ENCODE data around the gene CELA3A.
"Not testable (repeated sequence)": the region's sequence is repeated elsewhere in the genome, so short reads cannot be mapped to it uniquely, and the experiment has no call there.

CELA3A gene

GRCh38 chr1:21981253-21981652 lies 20.2 kb upstream of the CELA3A start:
- DNase-seq (ENCODE audit: low spot score); in situ Hi-C loops (cut with MboI; ENCODE audit: low pct_unique_long_range_greater_than_20kb, low sequenced_read_pairs, unreplicated experiment): not testable (repeated sequence)

DNA sequence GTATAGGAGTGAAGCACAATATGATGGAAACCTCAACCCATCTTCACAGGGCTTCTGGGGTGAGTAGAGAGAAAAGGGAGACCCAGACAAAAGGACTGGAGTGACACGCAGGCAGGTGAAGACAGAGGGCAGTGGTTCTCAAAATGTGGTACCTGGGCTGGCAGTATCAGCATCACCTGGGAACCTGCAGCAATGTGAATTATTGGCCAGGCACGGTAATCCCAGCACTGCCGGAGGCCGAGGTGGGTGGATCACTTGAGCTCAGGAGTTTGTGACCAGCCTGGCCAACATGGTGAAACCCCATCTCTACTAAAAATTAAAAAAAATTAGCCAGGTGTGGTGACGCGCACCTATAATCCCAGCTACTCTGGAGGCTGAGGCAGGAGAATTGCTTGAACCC lies 19.3 kb upstream of the CELA3A start:
- in situ Hi-C loops (cut with MboI; ENCODE audit: low pct_unique_long_range_greater_than_20kb, low sequenced_read_pairs, unreplicated experiment); DNase-seq (ENCODE audit: low spot score): not testable (repeated sequence)

GRCh38 chr1:21983539-21983938 lies 17.9 kb upstream of the CELA3A start:
- in situ Hi-C loops (cut with MboI; ENCODE audit: low pct_unique_long_range_greater_than_20kb, low sequenced_read_pairs, unreplicated experiment); DNase-seq (ENCODE audit: low spot score): not testable (repeated sequence)

GRCh38 chr1:21985893-21986292 lies 15.6 kb upstream of the CELA3A start:
- DNase-seq (ENCODE audit: low spot score); in situ Hi-C loops (cut with MboI; ENCODE audit: low pct_unique_long_range_greater_than_20kb, low sequenced_read_pairs, unreplicated experiment): not testable (repeated sequence)

GRCh38 chr1:21986386-21986785 lies 15.1 kb upstream of the CELA3A start:
- DNase-seq (ENCODE audit: low spot score); in situ Hi-C loops (cut with MboI; ENCODE audit: low pct_unique_long_range_greater_than_20kb, low sequenced_read_pairs, unreplicated experiment): not testable (repeated sequence)

DNA sequence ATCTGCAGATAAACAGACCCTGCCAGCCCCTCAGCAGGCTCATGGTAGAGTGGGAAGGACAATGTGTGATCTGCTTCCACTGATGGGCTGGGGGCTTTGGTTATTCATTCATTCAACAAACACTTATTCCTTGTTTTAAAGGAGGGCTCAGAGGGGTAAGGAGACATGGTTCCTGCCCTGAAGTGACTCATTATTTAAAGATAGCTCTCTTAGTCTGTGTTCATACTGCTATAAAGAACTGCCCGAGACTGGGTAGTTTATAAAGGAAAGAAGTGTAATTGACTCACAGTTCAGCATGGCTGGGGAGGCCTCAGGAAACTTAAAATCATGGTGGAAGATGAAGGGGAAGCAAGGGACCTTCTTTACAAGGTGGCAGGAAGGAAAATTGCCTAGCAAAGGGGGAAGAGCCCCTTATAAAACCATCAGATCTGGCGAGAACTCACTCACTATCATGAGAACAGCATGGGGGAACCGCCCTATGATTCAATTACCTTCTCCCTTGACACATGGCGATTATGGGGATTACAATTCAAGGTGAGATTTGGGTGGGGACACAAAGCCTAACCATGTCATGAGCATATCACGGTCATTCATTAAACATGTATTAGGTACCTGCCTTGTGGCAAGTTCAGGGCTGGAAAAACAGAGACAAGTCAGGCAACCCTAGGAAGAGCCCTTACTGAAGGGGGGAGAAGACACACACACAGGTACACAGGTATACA lies 11.6 kb upstream of the CELA3A start:
- in situ Hi-C loops (cut with MboI; ENCODE audit: low pct_unique_long_range_greater_than_20kb, low sequenced_read_pairs, unreplicated experiment); DNase-seq (ENCODE audit: low spot score): not testable (repeated sequence)

- DNase-seq (ENCODE audit: low spot score); in situ Hi-C loops (cut with MboI; ENCODE audit: low pct_unique_long_range_greater_than_20kb, low sequenced_read_pairs, unreplicated experiment): not testable (repeated sequence)
Observed at GRCh38 chr1:21992186-21992585, 9.3 kb upstream of the CELA3A start.

DNA sequence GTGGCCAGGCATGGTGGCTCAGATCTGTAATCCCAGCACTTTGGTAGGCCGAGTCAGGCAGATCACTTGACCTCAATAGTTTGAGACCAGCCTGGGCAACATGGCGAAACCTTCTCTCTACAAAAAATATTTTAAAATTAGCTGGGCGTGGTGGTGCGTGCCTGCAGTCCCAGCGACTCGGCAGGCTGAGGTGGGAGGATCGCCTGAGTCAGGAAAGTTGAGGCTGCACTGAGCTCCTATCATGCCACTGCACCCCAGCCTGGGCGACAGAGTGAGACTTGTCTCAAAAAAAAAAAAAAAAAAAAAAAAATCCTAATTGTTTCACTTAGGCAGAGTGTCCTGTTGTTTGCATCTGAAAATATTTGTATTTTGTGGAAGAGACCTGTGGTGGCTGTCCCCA lies 6.7 kb upstream of the CELA3A start:
- DNase-seq (ENCODE audit: low spot score); in situ Hi-C loops (cut with MboI; ENCODE audit: low pct_unique_long_range_greater_than_20kb, low sequenced_read_pairs, unreplicated experiment): not testable (repeated sequence)

GRCh38 chr1:21996663-21996970 lies 4.8 kb upstream of the CELA3A start:
- in situ Hi-C loops (cut with MboI; ENCODE audit: low pct_unique_long_range_greater_than_20kb, low sequenced_read_pairs, unreplicated experiment); DNase-seq (ENCODE audit: low spot score): not testable (repeated sequence)

- DNase-seq (ENCODE audit: low spot score); in situ Hi-C loops (cut with MboI; ENCODE audit: low pct_unique_long_range_greater_than_20kb, low sequenced_read_pairs, unreplicated experiment): not testable (repeated sequence)
Observed at GRCh38 chr1:21997891-21998623, 3.4 kb upstream of the CELA3A start.

DNA sequence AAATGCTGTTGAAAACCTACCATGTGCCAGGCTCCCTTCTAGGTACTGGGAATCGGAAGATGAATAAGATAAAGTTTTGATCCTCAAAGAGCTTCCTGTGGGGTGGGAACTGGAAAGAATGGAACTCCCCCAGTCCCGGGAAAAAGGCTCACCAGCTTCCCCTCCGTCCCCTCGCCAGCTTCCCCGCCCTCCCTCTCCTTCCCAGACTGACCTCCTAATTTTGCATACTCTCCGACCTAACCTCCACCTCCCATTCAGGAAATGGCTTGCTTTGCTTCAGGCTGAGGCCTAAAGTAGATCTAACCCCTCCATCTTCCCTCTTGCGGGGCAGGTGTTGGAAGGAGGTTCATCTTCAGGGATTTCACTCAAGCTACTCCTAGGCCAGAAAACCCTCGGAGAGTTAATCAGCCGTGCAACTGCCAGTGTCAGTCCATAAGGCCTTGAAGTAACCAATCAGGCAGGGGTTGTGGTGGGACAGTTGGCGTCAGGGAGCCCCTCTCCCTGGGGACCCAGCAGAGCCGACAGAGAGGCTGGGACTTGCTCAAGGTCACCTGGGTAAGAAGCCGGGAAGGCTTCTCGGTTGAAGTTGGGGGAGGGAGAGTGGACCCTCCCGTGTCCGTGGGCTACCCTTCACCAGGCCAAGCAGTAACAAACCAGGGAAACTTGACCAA lies 2.7 kb upstream of the CELA3A start:
- in situ Hi-C loops (cut with MboI; ENCODE audit: low pct_unique_long_range_greater_than_20kb, low sequenced_read_pairs, unreplicated experiment); DNase-seq (ENCODE audit: low spot score): not testable (repeated sequence)

DNA sequence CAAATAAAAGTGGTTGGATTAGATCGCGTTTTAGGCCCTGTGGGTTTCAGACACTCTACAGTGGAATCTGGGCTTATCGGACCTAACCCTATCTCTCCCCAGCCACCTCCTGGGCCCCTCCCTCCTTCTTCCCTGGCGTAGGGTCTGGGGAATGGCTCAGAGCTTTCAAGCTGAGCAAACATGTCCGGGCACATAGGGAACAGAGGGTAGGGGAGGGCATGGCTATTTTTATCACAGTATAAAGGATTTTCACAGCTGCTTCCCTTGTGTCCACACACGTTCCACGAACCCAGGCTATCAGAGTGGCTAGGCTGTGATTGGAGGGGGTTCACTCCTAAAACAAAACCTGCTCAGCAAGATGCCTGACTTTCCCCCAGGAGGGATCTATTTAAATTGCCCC lies 1.8 kb upstream of the CELA3A start:
- in situ Hi-C loops (cut with MboI; ENCODE audit: low pct_unique_long_range_greater_than_20kb, low sequenced_read_pairs, unreplicated experiment); DNase-seq (ENCODE audit: low spot score): not testable (repeated sequence)

DNA sequence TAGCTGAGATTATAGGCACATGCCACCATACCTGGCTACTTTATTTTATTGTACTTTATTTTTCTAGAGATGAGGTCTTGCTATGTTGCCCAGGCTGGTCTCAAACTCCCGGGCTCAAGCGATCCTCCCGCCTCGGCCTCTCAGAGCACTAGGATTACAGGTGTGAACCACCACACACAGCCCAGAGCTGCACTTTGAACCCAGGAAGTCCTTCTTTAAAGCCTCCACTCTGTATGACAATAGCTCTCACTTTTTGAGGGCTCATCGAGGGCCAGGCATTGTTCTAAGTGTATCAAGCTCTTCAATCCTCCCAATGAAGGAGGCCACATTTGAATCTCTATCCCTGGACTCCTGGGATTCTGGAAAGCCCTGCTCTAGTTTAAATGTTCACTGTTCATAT lies 1.0 kb downstream of the CELA3A start:
- DNase-seq (ENCODE audit: low spot score); in situ Hi-C loops (cut with MboI; ENCODE audit: low pct_unique_long_range_greater_than_20kb, low sequenced_read_pairs, unreplicated experiment): not testable (repeated sequence)

GRCh38 chr1:22002875-22003274 lies 1.4 kb downstream of the CELA3A start:
- in situ Hi-C loops (cut with MboI; ENCODE audit: low pct_unique_long_range_greater_than_20kb, low sequenced_read_pairs, unreplicated experiment); DNase-seq (ENCODE audit: low spot score): not testable (repeated sequence)

- in situ Hi-C loops (cut with MboI; ENCODE audit: low pct_unique_long_range_greater_than_20kb, low sequenced_read_pairs, unreplicated experiment); DNase-seq (ENCODE audit: low spot score): not testable (repeated sequence)
Observed at GRCh38 chr1:22003959-22004358, 2.5 kb downstream of the CELA3A start.
